Measurements from ENCODE around the gene PTPRT. TPM values are rescaled to one million over a fixed set of nuclear protein-coding genes. Genes with fewer than 3 reads are reported as not detected.

PTPRT gene
- total RNA-seq, 6 donors from 2014 or later, result 0.20 to 7.1 (median 3.8) TPM

DNA sequence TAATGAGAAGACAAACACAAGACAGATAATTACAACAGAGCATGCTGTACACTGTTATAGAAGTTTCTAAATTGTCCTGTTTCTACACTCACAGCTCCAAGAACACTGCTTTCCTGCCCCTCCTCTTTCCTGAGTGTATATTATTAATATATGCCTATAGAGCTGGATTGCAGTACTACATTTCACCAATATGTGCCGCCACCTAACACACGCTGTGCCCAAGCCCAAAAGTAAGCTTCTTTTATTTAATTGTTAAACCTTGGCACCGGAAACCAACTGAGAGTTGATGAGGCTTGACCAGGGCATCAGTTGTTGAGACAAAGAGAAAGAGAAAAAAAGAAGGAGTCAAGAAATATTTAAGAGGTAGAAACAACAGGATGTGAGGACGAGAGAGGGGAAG, 16.0 kb upstream of the PTPRT start:
- DNase-seq, result no peak
- H3K4me1 ChIP-seq, result no peaks in the 10 kb centered on the region
- no peak overlapping the region for H3K4me3 ChIP-seq
- H3K27me3 ChIP-seq, result no peaks in the 10 kb centered on the region
- H3K27ac ChIP-seq, result no peak overlapping the region
- ATAC-seq (ENCODE audit: low FRiP score in 2 of 2), result no peak
- H3K36me3 ChIP-seq, result no peaks in the 10 kb centered on the region
- H3K9me3 ChIP-seq, result no peaks in the 10 kb centered on the region
- 81 to 86% methylated on average over 4 of the region's 4 CpGs for WGBS, 2 donors
- TF ChIP-seq, protein P1, sequence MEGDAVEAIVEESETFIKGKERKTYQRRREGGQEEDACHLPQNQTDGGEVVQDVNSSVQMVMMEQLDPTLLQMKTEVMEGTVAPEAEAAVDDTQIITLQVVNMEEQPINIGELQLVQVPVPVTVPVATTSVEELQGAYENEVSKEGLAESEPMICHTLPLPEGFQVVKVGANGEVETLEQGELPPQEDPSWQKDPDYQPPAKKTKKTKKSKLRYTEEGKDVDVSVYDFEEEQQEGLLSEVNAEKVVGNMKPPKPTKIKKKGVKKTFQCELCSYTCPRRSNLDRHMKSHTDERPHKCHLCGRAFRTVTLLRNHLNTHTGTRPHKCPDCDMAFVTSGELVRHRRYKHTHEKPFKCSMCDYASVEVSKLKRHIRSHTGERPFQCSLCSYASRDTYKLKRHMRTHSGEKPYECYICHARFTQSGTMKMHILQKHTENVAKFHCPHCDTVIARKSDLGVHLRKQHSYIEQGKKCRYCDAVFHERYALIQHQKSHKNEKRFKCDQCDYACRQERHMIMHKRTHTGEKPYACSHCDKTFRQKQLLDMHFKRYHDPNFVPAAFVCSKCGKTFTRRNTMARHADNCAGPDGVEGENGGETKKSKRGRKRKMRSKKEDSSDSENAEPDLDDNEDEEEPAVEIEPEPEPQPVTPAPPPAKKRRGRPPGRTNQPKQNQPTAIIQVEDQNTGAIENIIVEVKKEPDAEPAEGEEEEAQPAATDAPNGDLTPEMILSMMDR (IDR thresholded peaks at IDR 0.05), result no peak
- no peak for TF ChIP-seq POLR2A (IDR thresholded peaks at IDR 0.05)

DNA sequence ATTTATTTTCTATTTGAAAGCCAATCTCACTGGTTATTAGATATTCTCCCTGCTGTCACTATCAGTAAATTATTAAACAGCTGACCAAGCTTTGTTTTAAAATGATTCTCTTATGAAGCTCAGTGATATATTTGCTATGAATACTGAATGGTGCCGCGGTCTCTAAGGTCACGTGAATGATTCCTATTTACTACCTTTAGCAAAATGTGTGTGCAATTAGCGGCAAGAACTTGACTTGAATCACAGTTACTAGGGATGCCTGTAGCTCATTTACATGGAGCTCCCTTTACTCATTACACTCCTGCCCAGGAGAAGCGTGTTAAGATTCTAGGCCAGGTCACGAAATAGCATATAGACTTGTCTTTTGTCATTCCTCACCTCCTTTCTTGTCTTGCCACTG, 12.4 kb upstream of the PTPRT start:
- DNase-seq (no peak), ATAC-seq (ENCODE audit: low FRiP score in 2 of 2) (no peak)
- Histone ChIP-seq H3K4me3 (no peak overlapping the region), H3K27me3 (no peaks in the 10 kb centered on the region), H3K27ac (no peak overlapping the region), H3K9me3 (no peaks in the 10 kb centered on the region), H3K36me3 (no peaks in the 10 kb centered on the region), H3K4me1 (no peaks in the 10 kb centered on the region)
- 83 to 90% methylated on average over 6 of the region's 6 CpGs for WGBS, 2 donors
- no peak for TF ChIP-seq EP300 (IDR thresholded peaks at IDR 0.05)
- TF ChIP-seq, protein P1 (IDR thresholded peaks at IDR 0.05), result no peak
- no peak for TF ChIP-seq POLR2AphosphoS5 (IDR thresholded peaks at IDR 0.05)
- no peak for TF ChIP-seq POLR2A (IDR thresholded peaks at IDR 0.05)

DNA sequence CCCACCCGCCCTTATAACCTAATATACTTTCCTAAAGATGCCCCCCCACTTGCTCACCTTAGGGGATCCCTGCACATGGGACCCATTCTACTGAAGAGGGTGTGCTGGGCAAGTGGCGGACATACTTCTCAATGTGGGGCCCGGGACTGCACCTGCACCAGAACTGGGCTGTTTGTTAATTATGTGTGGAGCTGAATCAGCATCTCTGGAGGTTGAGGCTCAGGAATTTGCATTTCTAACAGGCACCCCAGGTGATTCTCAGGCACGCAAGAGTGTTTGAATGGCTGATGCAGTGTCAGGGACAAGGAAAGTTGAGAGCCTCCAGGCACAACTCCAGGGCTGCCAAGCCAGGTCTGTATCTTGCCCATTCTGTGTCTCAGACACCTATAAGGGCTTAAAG, 8.9 kb upstream of the PTPRT start:
- TF ChIP-seq POLR2A (IDR thresholded peaks at IDR 0.05) (no peak), POLR2AphosphoS5 (IDR thresholded peaks at IDR 0.05) (no peak), EP300 (IDR thresholded peaks at IDR 0.05) (no peak)
- TF ChIP-seq, protein P1 (IDR thresholded peaks at IDR 0.05), result no peak
- Histone ChIP-seq H3K4me3 (no peak overlapping the region), H3K27ac (no peak overlapping the region), H3K27me3 (no peaks in the 10 kb centered on the region), H3K4me1 (no peaks in the 10 kb centered on the region), H3K9me3 (no peaks in the 10 kb centered on the region), H3K36me3 (no peaks in the 10 kb centered on the region)
- WGBS, 2 donors, result 67 to 70% methylated on average over 4 of the region's 4 CpGs
- ATAC-seq (ENCODE audit: low FRiP score in 2 of 2) (no peak), DNase-seq (no peak)

DNA sequence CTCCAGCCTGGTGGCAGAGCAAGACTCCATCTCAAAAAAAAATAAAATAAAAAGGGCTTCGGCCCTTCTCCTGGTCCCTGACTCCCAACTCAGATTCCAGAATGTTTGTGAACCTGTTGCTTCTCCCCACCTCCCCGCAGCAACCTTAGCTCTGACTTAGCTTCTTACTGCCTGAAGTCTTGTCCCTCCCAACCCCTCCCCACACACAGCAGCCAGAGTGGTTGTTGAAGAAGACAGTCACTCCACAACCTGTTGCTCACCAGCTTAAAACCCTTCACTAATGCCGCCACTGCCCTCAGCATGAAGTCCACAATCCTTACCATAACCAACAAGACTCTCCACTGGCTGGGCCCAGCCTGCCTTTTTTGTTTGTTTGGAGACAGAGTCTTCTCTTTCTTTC, 6.5 kb upstream of the PTPRT start:
- ATAC-seq (ENCODE audit: low FRiP score in 2 of 2) (no peak), DNase-seq (no peak)
- H3K27ac ChIP-seq, result no peak overlapping the region
- TF ChIP-seq POLR2AphosphoS5 (IDR thresholded peaks at IDR 0.05) (no peak), POLR2A (IDR thresholded peaks at IDR 0.05) (no peak), EP300 (IDR thresholded peaks at IDR 0.05) (no peak)
- TF ChIP-seq, protein P1 (IDR thresholded peaks at IDR 0.05), result no peak
- no peak overlapping the region for H3K4me3 ChIP-seq
- H3K27me3 ChIP-seq, result peaks cover 0 to 4% (median 0%) of the 10 kb centered on the region in 4 donors
- no peaks in the 10 kb centered on the region for H3K36me3 ChIP-seq
- no peaks in the 10 kb centered on the region for H3K9me3 ChIP-seq
- H3K4me1 ChIP-seq, result no peaks in the 10 kb centered on the region
- WGBS, 2 donors, result 77 to 100% methylated on average over 3 of the region's 3 CpGs

DNA sequence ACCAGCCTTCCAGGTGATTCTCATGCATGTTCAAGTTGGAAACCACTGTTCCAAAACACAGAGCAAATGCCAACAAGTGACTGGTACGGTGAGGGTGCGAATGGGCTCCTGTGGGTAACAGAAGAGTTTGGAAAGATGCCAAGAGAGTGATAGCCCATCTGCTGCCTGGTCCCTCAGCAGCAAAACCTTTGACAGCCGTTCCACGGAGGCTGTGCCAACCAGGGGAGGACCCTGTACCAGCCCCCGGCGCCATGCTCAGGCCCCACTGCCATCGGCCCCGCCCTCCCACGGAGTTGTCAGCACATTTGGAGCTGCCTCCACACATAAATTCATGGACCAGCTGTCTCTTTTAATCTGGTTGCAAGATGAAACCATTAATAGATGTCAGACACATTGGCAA, 4.4 kb upstream of the PTPRT start:
- no peak overlapping the region for H3K27ac ChIP-seq
- TF ChIP-seq, protein P1 (IDR thresholded peaks at IDR 0.05), result no peak
- TF ChIP-seq EP300 (IDR thresholded peaks at IDR 0.05) (no peak), POLR2A (IDR thresholded peaks at IDR 0.05) (no peak), POLR2AphosphoS5 (IDR thresholded peaks at IDR 0.05) (no peak)
- H3K4me1 ChIP-seq, result peaks cover 0 to 11% (median 3%) of the 10 kb centered on the region in 4 donors
- 81 to 88% methylated on average over 2 to 9 of the region's 9 CpGs for WGBS, 2 donors
- peaks cover 0 to 24% (median 6%) of the 10 kb centered on the region in 4 donors for H3K27me3 ChIP-seq
- DNase-seq (peak in 1 of 2 donors; percentile 56), ATAC-seq (ENCODE audit: low FRiP score in 2 of 2) (no peak)
- H3K36me3 ChIP-seq, result no peaks in the 10 kb centered on the region
- H3K4me3 ChIP-seq, result no peak overlapping the region
- no peaks in the 10 kb centered on the region for H3K9me3 ChIP-seq
